H9 (cell line): Measurements from ENCODE around the gene GLRA3. TPM values are rescaled to one million over a fixed set of nuclear protein-coding genes. Genes with fewer than 3 reads are reported as not detected.

ENCODE experiments used
- DNase-seq: peaks from one replicate; pipeline ENCODE4 v3.0.0-alpha.2; 2017
- H2AFZ ChIP-seq: one replicate; pipeline ENCODE4 v1.6.1; 2013; ENCODE audit warnings: mild to moderate bottlenecking, low read length, control low read depth, moderate library complexity
- H2AK5ac ChIP-seq: 2 replicates; pipeline ENCODE4 v1.6.1; 2013; ENCODE audit warnings: low read length, control low read depth, mixed read lengths; ENCODE audit not compliant: insufficient read length
- H2BK120ac ChIP-seq: one replicate; pipeline ENCODE4 v1.6.1; 2013; ENCODE audit warnings: low read depth, mild to moderate bottlenecking, low read length, control low read depth, inconsistent platforms; ENCODE audit not compliant: poor library complexity, severe bottlenecking
- H2BK12ac ChIP-seq: 2 replicates; pipeline ENCODE4 v1.6.1; 2013; ENCODE audit warnings: low read length, control low read depth, mixed read lengths, low read depth; ENCODE audit not compliant: insufficient read length
- H2BK15ac ChIP-seq: 2 replicates; pipeline ENCODE4 v1.6.1; 2013; ENCODE audit warnings: low read depth, low read length, control low read depth
- H2BK20ac ChIP-seq: one replicate; pipeline ENCODE4 v1.6.1; 2013; ENCODE audit warnings: low read depth, mild to moderate bottlenecking, low read length, control low read depth, inconsistent platforms; ENCODE audit not compliant: poor library complexity, severe bottlenecking
- H2BK5ac ChIP-seq: 2 replicates; pipeline ENCODE4 v1.6.1; 2013; ENCODE audit warnings: low read length, control low read depth, mixed read lengths; ENCODE audit not compliant: insufficient read length
- H3K14ac ChIP-seq: 2 replicates; pipeline ENCODE4 v1.6.1; 2013; ENCODE audit warnings: low read length, control low read depth; ENCODE audit not compliant: insufficient read depth
- H3K18ac ChIP-seq: 2 replicates; pipeline ENCODE4 v1.6.1; 2013; ENCODE audit warnings: low read depth, mild to moderate bottlenecking, mixed read lengths, low read length, control low read depth; ENCODE audit not compliant: insufficient read length
- H3K23ac ChIP-seq: 2 replicates; pipeline ENCODE4 v1.6.1; 2013; ENCODE audit warnings: low read length, control low read depth, mixed read lengths, low read depth; ENCODE audit not compliant: insufficient read length
- H3K23me2 ChIP-seq: 2 replicates; pipeline ENCODE4 v1.6.1; 2013; ENCODE audit warnings: low read depth, mild to moderate bottlenecking, mixed read lengths, low read length, control low read depth; ENCODE audit not compliant: insufficient read length, poor library complexity, severe bottlenecking
- H3K27ac ChIP-seq: 2 replicates; pipeline ENCODE4 v1.5.1; 2013; ENCODE audit warnings: low read length, control low read depth, mixed read lengths, low read depth; ENCODE audit not compliant: insufficient read length
- H3K27me3 ChIP-seq: 2 replicates; pipeline ENCODE4 v1.6.1; 2013; ENCODE audit warnings: low read length, control low read depth, inconsistent platforms; ENCODE audit not compliant: insufficient read depth
- H3K4ac ChIP-seq: 2 replicates; pipeline ENCODE4 v1.6.1; 2013; ENCODE audit warnings: low read depth, mild to moderate bottlenecking, control low read depth, inconsistent platforms, low read length, moderate library complexity
- H3K4me1 ChIP-seq: 2 replicates; pipeline ENCODE4 v1.6.1; 2013; ENCODE audit warnings: low read length, control low read depth, inconsistent platforms; ENCODE audit not compliant: insufficient read depth
- H3K4me2 ChIP-seq: 2 replicates; pipeline ENCODE4 v1.6.1; 2013; ENCODE audit warnings: low read length, control low read depth, mixed read lengths; ENCODE audit not compliant: insufficient read length, insufficient read depth
- H3K56ac ChIP-seq: 2 replicates; pipeline ENCODE4 v1.6.1; 2013; ENCODE audit warnings: low read depth, mild to moderate bottlenecking, mixed read lengths, low read length, control low read depth; ENCODE audit not compliant: insufficient read length
- H3K79me1 ChIP-seq: 2 replicates; pipeline ENCODE4 v1.6.1; 2013; ENCODE audit warnings: low read depth, mild to moderate bottlenecking, moderate library complexity, low read length, control low read depth, inconsistent platforms; ENCODE audit not compliant: insufficient read depth, poor library complexity, severe bottlenecking
- H3K79me2 ChIP-seq: 2 replicates; pipeline ENCODE4 v1.6.1; 2013; ENCODE audit warnings: low read length, control low read depth, inconsistent platforms; ENCODE audit not compliant: insufficient read depth
- H3K9ac ChIP-seq: 2 replicates; pipeline ENCODE4 v1.6.1; 2013; ENCODE audit warnings: low read length, control low read depth, mixed read lengths; ENCODE audit not compliant: insufficient read length; ENCODE audit errors: extremely low read depth
- H3K9me3 ChIP-seq: one replicate; pipeline ENCODE4 v1.6.1; 2013; ENCODE audit warnings: low read depth, low read length, inconsistent platforms; ENCODE audit not compliant: control insufficient read depth
- H3T11ph ChIP-seq: one replicate; pipeline ENCODE4 v1.6.1; 2013; ENCODE audit warnings: mild to moderate bottlenecking, low read length, control low read depth, inconsistent platforms
- H4K20me1 ChIP-seq: one replicate; pipeline ENCODE4 v1.6.1; 2013; ENCODE audit not compliant: control insufficient read depth, insufficient read length, insufficient read depth
- H4K5ac ChIP-seq: 2 replicates; pipeline ENCODE4 v1.6.1; 2013; ENCODE audit warnings: low read depth, mild to moderate bottlenecking, mixed read lengths, low read length, control low read depth; ENCODE audit not compliant: insufficient read length
- H4K8ac ChIP-seq: replicated peaks from 2 replicates; pipeline ENCODE4 v1.6.1; 2013; ENCODE audit warnings: low read length, control low read depth, mixed read lengths, low read depth; ENCODE audit not compliant: insufficient read length
- H4K91ac ChIP-seq: 2 replicates; pipeline ENCODE4 v1.6.1; 2013; ENCODE audit warnings: low read depth, mild to moderate bottlenecking, moderate library complexity, mixed read lengths, low read length, control low read depth; ENCODE audit not compliant: insufficient read length
- H3K27ac Mint-ChIP-seq, 3 experiments: 2 replicates in 2 of 3; 3 replicates in 1 of 3; pipeline ENCODE4 v1.8.0; 2020 to 2021; ENCODE audit warnings: mixed read lengths in 3 of 3, mild to moderate bottlenecking in 1 of 3, moderate library complexity in 1 of 3
- H3K27me3 Mint-ChIP-seq: 2 replicates; pipeline ENCODE4 v1.8.0; 2021; ENCODE audit warnings: low read depth, mild to moderate bottlenecking, moderate library complexity, mixed read lengths
- H3K36me3 Mint-ChIP-seq, 3 experiments: 2 replicates in 2 of 3; 3 replicates in 1 of 3; pipeline ENCODE4 v1.8.0; 2020 to 2021; ENCODE audit warnings: low read depth in 3 of 3, mixed read lengths in 3 of 3; ENCODE audit not compliant: insufficient read depth in 1 of 3
- H3K4me1 Mint-ChIP-seq, 2 experiments: 2 replicates each; pipeline ENCODE4 v1.8.0; 2020; ENCODE audit warnings: mixed read lengths in 2 of 2
- H3K4me3 Mint-ChIP-seq, 2 experiments: 2 replicates in 1 of 2; 3 replicates in 1 of 2; pipeline ENCODE4 v1.8.0; 2020 to 2021; ENCODE audit warnings: mild to moderate bottlenecking in 2 of 2, mixed read lengths in 2 of 2, moderate library complexity in 1 of 2
- H3K9me3 Mint-ChIP-seq, 2 experiments: 2 replicates in 1 of 2; 3 replicates in 1 of 2; pipeline ENCODE4 v1.8.0; 2020; ENCODE audit warnings: mild to moderate bottlenecking in 2 of 2, mixed read lengths in 2 of 2, moderate library complexity in 1 of 2
- WGBS: extraction: QIAGEN DNeasy Blood & Tissue Kit; methylation state at CpG from one replicate; pipeline ENCODE4 v1.1.7; 2013; ENCODE audit warnings: missing lambda C conversion rate, low lambda C conversion rate, mixed read lengths; ENCODE audit not compliant: insufficient read length; ENCODE audit errors: extremely low coverage; 5-methylcytosine and 5-hydroxymethylcytosine counted together
- total RNA-seq: library from RNA; stranded (reverse); gene quantifications from 2 replicates; pipeline ENCODE4 v1.2.1, GENCODE V29; 2021
- TF ChIP-seq, protein P1 (sequence below): fragments of 200-600 bp; sonication (generic); conservative IDR thresholded peaks from 3 replicates; pipeline ENCODE4 v1.8.0; 2021; ENCODE audit warnings: antibody characterized with exemption, mild to moderate bottlenecking

Gene GLRA3
- total RNA-seq, 1 experiment from 2014 or later: 0.09 TPM

DNA sequence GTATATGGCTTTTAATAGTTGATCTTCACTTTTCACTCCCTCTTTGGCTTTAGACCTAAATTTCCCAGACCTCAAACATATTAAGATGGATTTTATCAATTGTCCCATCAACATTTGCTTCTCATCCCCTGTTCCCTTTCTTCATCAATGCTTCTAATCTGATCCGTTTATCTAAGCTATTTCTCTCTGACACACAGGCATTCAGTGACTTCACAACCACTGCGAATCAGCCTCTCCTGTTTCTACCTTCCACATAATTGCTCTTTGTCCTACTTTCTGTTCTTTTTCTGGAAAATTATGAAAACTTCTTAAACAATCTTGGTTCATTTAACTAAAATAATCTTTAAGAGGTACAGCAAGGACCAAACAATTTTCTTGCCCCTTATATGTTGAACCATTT lies 115.2 kb downstream of the GLRA3 start:
- H2AK5ac ChIP-seq: no peak overlapping the region
- H2BK5ac ChIP-seq: no peak overlapping the region
- no peaks in the 10 kb centered on the region for H3K27me3 Mint-ChIP-seq
- no peak for DNase-seq
- H3K4me1 Mint-ChIP-seq: peaks cover 15 to 22% of the 10 kb centered on the region in 2 experiments
- no peak overlapping the region for H3T11ph ChIP-seq
- H3K14ac ChIP-seq: no peak overlapping the region
- no peak overlapping the region for H3K27ac ChIP-seq
- no peak overlapping the region for H4K8ac ChIP-seq
- no peak overlapping the region for H3K18ac ChIP-seq
- H2BK20ac ChIP-seq: no peak overlapping the region
- no CpG with 5 or more reads among the region's 2 CpGs for WGBS
- H3K79me1 ChIP-seq: no peaks in the 10 kb centered on the region
- H3K4ac ChIP-seq: no peak overlapping the region
- no peaks in the 10 kb centered on the region for H4K20me1 ChIP-seq
- TF ChIP-seq, protein P1, sequence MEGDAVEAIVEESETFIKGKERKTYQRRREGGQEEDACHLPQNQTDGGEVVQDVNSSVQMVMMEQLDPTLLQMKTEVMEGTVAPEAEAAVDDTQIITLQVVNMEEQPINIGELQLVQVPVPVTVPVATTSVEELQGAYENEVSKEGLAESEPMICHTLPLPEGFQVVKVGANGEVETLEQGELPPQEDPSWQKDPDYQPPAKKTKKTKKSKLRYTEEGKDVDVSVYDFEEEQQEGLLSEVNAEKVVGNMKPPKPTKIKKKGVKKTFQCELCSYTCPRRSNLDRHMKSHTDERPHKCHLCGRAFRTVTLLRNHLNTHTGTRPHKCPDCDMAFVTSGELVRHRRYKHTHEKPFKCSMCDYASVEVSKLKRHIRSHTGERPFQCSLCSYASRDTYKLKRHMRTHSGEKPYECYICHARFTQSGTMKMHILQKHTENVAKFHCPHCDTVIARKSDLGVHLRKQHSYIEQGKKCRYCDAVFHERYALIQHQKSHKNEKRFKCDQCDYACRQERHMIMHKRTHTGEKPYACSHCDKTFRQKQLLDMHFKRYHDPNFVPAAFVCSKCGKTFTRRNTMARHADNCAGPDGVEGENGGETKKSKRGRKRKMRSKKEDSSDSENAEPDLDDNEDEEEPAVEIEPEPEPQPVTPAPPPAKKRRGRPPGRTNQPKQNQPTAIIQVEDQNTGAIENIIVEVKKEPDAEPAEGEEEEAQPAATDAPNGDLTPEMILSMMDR: no peak
- no peaks in the 10 kb centered on the region for H3K9me3 Mint-ChIP-seq
- no peaks in the 10 kb centered on the region for H3K9me3 ChIP-seq
- no peak overlapping the region for H2BK120ac ChIP-seq
- H4K5ac ChIP-seq: no peak overlapping the region
- H3K27ac Mint-ChIP-seq: no peak overlapping the region; a peak in 2 of 7 replicates
- H3K56ac ChIP-seq: no peak overlapping the region
- H2AFZ ChIP-seq: no peak overlapping the region
- peaks cover 2% of the 10 kb centered on the region; the same call in 1 of the 2 replicates for H3K27me3 ChIP-seq
- H2BK12ac ChIP-seq: no peak overlapping the region
- H3K9ac ChIP-seq: no peak overlapping the region
- no peaks in the 10 kb centered on the region for H3K36me3 Mint-ChIP-seq
- H3K79me2 ChIP-seq: no peaks in the 10 kb centered on the region
- H3K23me2 ChIP-seq: no peaks in the 10 kb centered on the region
- H4K91ac ChIP-seq: no peak overlapping the region
- H3K4me3 Mint-ChIP-seq: no peak overlapping the region
- no peak overlapping the region for H3K23ac ChIP-seq
- no peak overlapping the region for H2BK15ac ChIP-seq
- no peak overlapping the region for H3K4me2 ChIP-seq
- H3K4me1 ChIP-seq: no peaks in the 10 kb centered on the region; the same call in 1 of the 2 replicates
